H9 (cell line): Measurements from ENCODE around the gene TIGD6. TPM values are rescaled to one million over a fixed set of nuclear protein-coding genes. Genes with fewer than 3 reads are reported as not detected.

Experiments
- DNase-seq: peaks from one replicate; pipeline ENCODE4 v3.0.0-alpha.2; 2017
- H2AFZ ChIP-seq: one replicate; pipeline ENCODE4 v1.6.1; 2013; ENCODE audit warnings: mild to moderate bottlenecking, low read length, control low read depth, moderate library complexity
- H2AK5ac ChIP-seq: 2 replicates; pipeline ENCODE4 v1.6.1; 2013; ENCODE audit warnings: low read length, control low read depth, mixed read lengths; ENCODE audit not compliant: insufficient read length
- H2BK120ac ChIP-seq: one replicate; pipeline ENCODE4 v1.6.1; 2013; ENCODE audit warnings: low read depth, mild to moderate bottlenecking, low read length, control low read depth, inconsistent platforms; ENCODE audit not compliant: poor library complexity, severe bottlenecking
- H2BK12ac ChIP-seq: 2 replicates; pipeline ENCODE4 v1.6.1; 2013; ENCODE audit warnings: low read length, control low read depth, mixed read lengths, low read depth; ENCODE audit not compliant: insufficient read length
- H2BK15ac ChIP-seq: 2 replicates; pipeline ENCODE4 v1.6.1; 2013; ENCODE audit warnings: low read depth, low read length, control low read depth
- H2BK20ac ChIP-seq: one replicate; pipeline ENCODE4 v1.6.1; 2013; ENCODE audit warnings: low read depth, mild to moderate bottlenecking, low read length, control low read depth, inconsistent platforms; ENCODE audit not compliant: poor library complexity, severe bottlenecking
- H2BK5ac ChIP-seq: 2 replicates; pipeline ENCODE4 v1.6.1; 2013; ENCODE audit warnings: low read length, control low read depth, mixed read lengths; ENCODE audit not compliant: insufficient read length
- H3K14ac ChIP-seq: 2 replicates; pipeline ENCODE4 v1.6.1; 2013; ENCODE audit warnings: low read length, control low read depth; ENCODE audit not compliant: insufficient read depth
- H3K18ac ChIP-seq: 2 replicates; pipeline ENCODE4 v1.6.1; 2013; ENCODE audit warnings: low read depth, mild to moderate bottlenecking, mixed read lengths, low read length, control low read depth; ENCODE audit not compliant: insufficient read length
- H3K23ac ChIP-seq: 2 replicates; pipeline ENCODE4 v1.6.1; 2013; ENCODE audit warnings: low read length, control low read depth, mixed read lengths, low read depth; ENCODE audit not compliant: insufficient read length
- H3K23me2 ChIP-seq: 2 replicates; pipeline ENCODE4 v1.6.1; 2013; ENCODE audit warnings: low read depth, mild to moderate bottlenecking, mixed read lengths, low read length, control low read depth; ENCODE audit not compliant: insufficient read length, poor library complexity, severe bottlenecking
- H3K27ac ChIP-seq: 2 replicates; pipeline ENCODE4 v1.5.1; 2013; ENCODE audit warnings: low read length, control low read depth, mixed read lengths, low read depth; ENCODE audit not compliant: insufficient read length
- H3K27me3 ChIP-seq: 2 replicates; pipeline ENCODE4 v1.6.1; 2013; ENCODE audit warnings: low read length, control low read depth, inconsistent platforms; ENCODE audit not compliant: insufficient read depth
- H3K4ac ChIP-seq: 2 replicates; pipeline ENCODE4 v1.6.1; 2013; ENCODE audit warnings: low read depth, mild to moderate bottlenecking, control low read depth, inconsistent platforms, low read length, moderate library complexity
- H3K4me1 ChIP-seq: 2 replicates; pipeline ENCODE4 v1.6.1; 2013; ENCODE audit warnings: low read length, control low read depth, inconsistent platforms; ENCODE audit not compliant: insufficient read depth
- H3K4me2 ChIP-seq: 2 replicates; pipeline ENCODE4 v1.6.1; 2013; ENCODE audit warnings: low read length, control low read depth, mixed read lengths; ENCODE audit not compliant: insufficient read length, insufficient read depth
- H3K56ac ChIP-seq: 2 replicates; pipeline ENCODE4 v1.6.1; 2013; ENCODE audit warnings: low read depth, mild to moderate bottlenecking, mixed read lengths, low read length, control low read depth; ENCODE audit not compliant: insufficient read length
- H3K79me1 ChIP-seq: 2 replicates; pipeline ENCODE4 v1.6.1; 2013; ENCODE audit warnings: low read depth, mild to moderate bottlenecking, moderate library complexity, low read length, control low read depth, inconsistent platforms; ENCODE audit not compliant: insufficient read depth, poor library complexity, severe bottlenecking
- H3K79me2 ChIP-seq: 2 replicates; pipeline ENCODE4 v1.6.1; 2013; ENCODE audit warnings: low read length, control low read depth, inconsistent platforms; ENCODE audit not compliant: insufficient read depth
- H3K9ac ChIP-seq: 2 replicates; pipeline ENCODE4 v1.6.1; 2013; ENCODE audit warnings: low read length, control low read depth, mixed read lengths; ENCODE audit not compliant: insufficient read length; ENCODE audit errors: extremely low read depth
- H3K9me3 ChIP-seq: one replicate; pipeline ENCODE4 v1.6.1; 2013; ENCODE audit warnings: low read depth, low read length, inconsistent platforms; ENCODE audit not compliant: control insufficient read depth
- H3T11ph ChIP-seq: one replicate; pipeline ENCODE4 v1.6.1; 2013; ENCODE audit warnings: mild to moderate bottlenecking, low read length, control low read depth, inconsistent platforms
- H4K20me1 ChIP-seq: one replicate; pipeline ENCODE4 v1.6.1; 2013; ENCODE audit not compliant: control insufficient read depth, insufficient read length, insufficient read depth
- H4K5ac ChIP-seq: 2 replicates; pipeline ENCODE4 v1.6.1; 2013; ENCODE audit warnings: low read depth, mild to moderate bottlenecking, mixed read lengths, low read length, control low read depth; ENCODE audit not compliant: insufficient read length
- H4K8ac ChIP-seq: replicated peaks from 2 replicates; pipeline ENCODE4 v1.6.1; 2013; ENCODE audit warnings: low read length, control low read depth, mixed read lengths, low read depth; ENCODE audit not compliant: insufficient read length
- H4K91ac ChIP-seq: 2 replicates; pipeline ENCODE4 v1.6.1; 2013; ENCODE audit warnings: low read depth, mild to moderate bottlenecking, moderate library complexity, mixed read lengths, low read length, control low read depth; ENCODE audit not compliant: insufficient read length
- H3K27ac Mint-ChIP-seq, 3 experiments: 2 replicates in 2 of 3; 3 replicates in 1 of 3; pipeline ENCODE4 v1.8.0; 2020 to 2021; ENCODE audit warnings: mixed read lengths in 3 of 3, mild to moderate bottlenecking in 1 of 3, moderate library complexity in 1 of 3
- H3K27me3 Mint-ChIP-seq: 2 replicates; pipeline ENCODE4 v1.8.0; 2021; ENCODE audit warnings: low read depth, mild to moderate bottlenecking, moderate library complexity, mixed read lengths
- H3K36me3 Mint-ChIP-seq, 3 experiments: 2 replicates in 2 of 3; 3 replicates in 1 of 3; pipeline ENCODE4 v1.8.0; 2020 to 2021; ENCODE audit warnings: low read depth in 3 of 3, mixed read lengths in 3 of 3; ENCODE audit not compliant: insufficient read depth in 1 of 3
- H3K4me1 Mint-ChIP-seq, 2 experiments: 2 replicates each; pipeline ENCODE4 v1.8.0; 2020; ENCODE audit warnings: mixed read lengths in 2 of 2
- H3K4me3 Mint-ChIP-seq, 2 experiments: 2 replicates in 1 of 2; 3 replicates in 1 of 2; pipeline ENCODE4 v1.8.0; 2020 to 2021; ENCODE audit warnings: mild to moderate bottlenecking in 2 of 2, mixed read lengths in 2 of 2, moderate library complexity in 1 of 2
- H3K9me3 Mint-ChIP-seq, 2 experiments: 2 replicates in 1 of 2; 3 replicates in 1 of 2; pipeline ENCODE4 v1.8.0; 2020; ENCODE audit warnings: mild to moderate bottlenecking in 2 of 2, mixed read lengths in 2 of 2, moderate library complexity in 1 of 2
- CTCF ChIP-seq: fragments of 200-600 bp; sonication (generic); conservative IDR thresholded peaks from 3 replicates; pipeline ENCODE4 v1.8.0; 2021; ENCODE audit warnings: antibody characterized with exemption, mild to moderate bottlenecking
- WGBS: extraction: QIAGEN DNeasy Blood & Tissue Kit; methylation state at CpG from one replicate; pipeline ENCODE4 v1.1.7; 2013; ENCODE audit warnings: missing lambda C conversion rate, low lambda C conversion rate, mixed read lengths; ENCODE audit not compliant: insufficient read length; ENCODE audit errors: extremely low coverage; 5-methylcytosine and 5-hydroxymethylcytosine counted together
- total RNA-seq: library from RNA; stranded (reverse); gene quantifications from 2 replicates; pipeline ENCODE4 v1.2.1, GENCODE V29; 2021

Gene TIGD6
- total RNA-seq, 1 experiment from 2014 or later, result 1.8 TPM

GRCh38 chr5:149969181-149969930 lies 31.1 kb downstream of the TIGD6 start:
- H3K36me3 Mint-ChIP-seq, result no peaks in the 10 kb centered on the region
- Histone ChIP-seq H3T11ph (no peak overlapping the region), H3K9ac (no peak overlapping the region), H3K4me1 (no peaks in the 10 kb centered on the region), H4K20me1 (no peaks in the 10 kb centered on the region), H3K14ac (no peak overlapping the region), H4K91ac (no peak overlapping the region), H3K27ac (no peak overlapping the region), H2BK12ac (no peak overlapping the region), H4K8ac (no peak overlapping the region), H3K18ac (no peak overlapping the region), H2AK5ac (no peak overlapping the region), H3K27me3 (no peaks in the 10 kb centered on the region), H3K4me2 (no peak overlapping the region), H3K23me2 (no peaks in the 10 kb centered on the region), H2BK20ac (no peak overlapping the region), H2BK5ac (no peak overlapping the region), H3K4ac (no peak overlapping the region), H3K79me2 (no peaks in the 10 kb centered on the region), H3K79me1 (no peaks in the 10 kb centered on the region), H2BK120ac (no peak overlapping the region), H2AFZ (no peak overlapping the region), H3K56ac (no peak overlapping the region), H3K23ac (no peak overlapping the region), H3K9me3 (no peaks in the 10 kb centered on the region), H2BK15ac (no peak overlapping the region), H4K5ac (no peak overlapping the region)
- H3K4me1 Mint-ChIP-seq, result no peaks in the 10 kb centered on the region
- DNase-seq, result no peak
- H3K27me3 Mint-ChIP-seq, result no peaks in the 10 kb centered on the region
- TF ChIP-seq CTCF, result no peak
- WGBS, result no CpG with 5 or more reads among the region's 4 CpGs
- H3K4me3 Mint-ChIP-seq, result no peak overlapping the region
- H3K27ac Mint-ChIP-seq, result no peak overlapping the region
- H3K9me3 Mint-ChIP-seq, result no peaks in the 10 kb centered on the region
